ENCODE measurements around the gene DNAH11.

DNA sequence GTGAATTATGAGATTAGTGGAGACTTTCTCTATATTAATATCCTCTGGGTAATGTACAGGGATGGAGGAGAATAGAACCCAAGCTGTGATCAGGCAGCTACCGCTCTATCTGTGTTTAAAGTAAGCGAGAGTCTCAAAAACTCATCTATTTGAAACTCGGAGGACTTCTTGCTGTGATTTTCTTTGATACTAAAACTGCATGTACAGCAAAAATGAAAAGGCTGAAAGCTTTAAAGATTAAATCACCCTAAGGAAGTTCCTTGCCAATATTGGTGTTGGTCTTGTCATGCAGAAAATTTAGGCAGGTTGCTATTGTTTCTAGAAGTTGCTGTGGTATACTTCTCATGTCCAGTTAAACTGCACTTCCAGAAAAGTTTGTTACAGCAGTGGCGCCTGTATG, 110.8 kb downstream of the DNAH11 start:
- TF ChIP-seq, protein P1, sequence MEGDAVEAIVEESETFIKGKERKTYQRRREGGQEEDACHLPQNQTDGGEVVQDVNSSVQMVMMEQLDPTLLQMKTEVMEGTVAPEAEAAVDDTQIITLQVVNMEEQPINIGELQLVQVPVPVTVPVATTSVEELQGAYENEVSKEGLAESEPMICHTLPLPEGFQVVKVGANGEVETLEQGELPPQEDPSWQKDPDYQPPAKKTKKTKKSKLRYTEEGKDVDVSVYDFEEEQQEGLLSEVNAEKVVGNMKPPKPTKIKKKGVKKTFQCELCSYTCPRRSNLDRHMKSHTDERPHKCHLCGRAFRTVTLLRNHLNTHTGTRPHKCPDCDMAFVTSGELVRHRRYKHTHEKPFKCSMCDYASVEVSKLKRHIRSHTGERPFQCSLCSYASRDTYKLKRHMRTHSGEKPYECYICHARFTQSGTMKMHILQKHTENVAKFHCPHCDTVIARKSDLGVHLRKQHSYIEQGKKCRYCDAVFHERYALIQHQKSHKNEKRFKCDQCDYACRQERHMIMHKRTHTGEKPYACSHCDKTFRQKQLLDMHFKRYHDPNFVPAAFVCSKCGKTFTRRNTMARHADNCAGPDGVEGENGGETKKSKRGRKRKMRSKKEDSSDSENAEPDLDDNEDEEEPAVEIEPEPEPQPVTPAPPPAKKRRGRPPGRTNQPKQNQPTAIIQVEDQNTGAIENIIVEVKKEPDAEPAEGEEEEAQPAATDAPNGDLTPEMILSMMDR (IDR thresholded peaks at IDR 0.05) = no peak
- TF ChIP-seq POLR2A (IDR thresholded peaks at IDR 0.05) = no peak

Data from upper lobe of left lung (tissue), 4 donors.